Ascending aorta (tissue), 2 donors: ENCODE results near the gene KRT72. TPM values are rescaled to one million over a fixed set of nuclear protein-coding genes. Genes with fewer than 3 reads are reported as not detected.

ENCODE experiments used
- DNase-seq, 2 donors: peaks; one replicate each; pipeline ENCODE4 v3.0.0-alpha.2; 2019; ENCODE audit warnings: low spot score in 2 of 2
- H3K27ac ChIP-seq, 2 donors: fragments of 200-600 bp; sonication (generic); one replicate each; pipeline ENCODE4 v1.5.1; 2016 to 2017; ENCODE audit warnings: mild to moderate bottlenecking in 1 of 2
- H3K27me3 ChIP-seq: fragments of 200-600 bp; sonication (generic); one replicate; pipeline ENCODE4 v1.5.1; 2017
- H3K36me3 ChIP-seq, 2 donors: fragments of 200-600 bp; sonication (generic); one replicate each; pipeline ENCODE4 v1.5.1; 2016
- H3K4me1 ChIP-seq, 2 donors: fragments of 200-600 bp; sonication (generic); one replicate each; pipeline ENCODE4 v1.5.1; 2016 to 2017; ENCODE audit warnings: mild to moderate bottlenecking in 1 of 2
- H3K4me3 ChIP-seq, 2 donors: fragments of 200-600 bp; sonication (generic); one replicate each; pipeline ENCODE4 v1.5.1; 2016 to 2017; ENCODE audit warnings: mild to moderate bottlenecking in 1 of 2
- H3K9me3 ChIP-seq, 2 donors: fragments of 200-600 bp; sonication (generic); one replicate each; pipeline ENCODE4 v1.5.1; 2016
- intact Hi-C: fragments of 100-400 bp; cut with DNase I; formaldehyde crosslinking; loops from one replicate; pipeline ENCODE4 v1.15.1; 2023
- total RNA-seq: library from RNA; depleted of rRNA; stranded (reverse); fragments of >200 nt; gene quantifications from one replicate; pipeline ENCODE4 v1.1.0, GENCODE V29; 2016
- TF ChIP-seq, protein P1 (sequence below), 3 experiments: fragments of 200-600 bp in 2 of 3; fragments of 450-650 bp in 1 of 3; sonication (generic) in 2 of 3; IDR thresholded peaks; one replicate each; pipeline ENCODE4 v1.5.1; 2016 to 2019; ENCODE audit warnings: antibody characterized with exemption in 3 of 3, mild to moderate bottlenecking in 1 of 3, moderate library complexity in 1 of 3

The KRT72 gene
- total RNA-seq, 1 donor from 2014 or later = not detected

DNA sequence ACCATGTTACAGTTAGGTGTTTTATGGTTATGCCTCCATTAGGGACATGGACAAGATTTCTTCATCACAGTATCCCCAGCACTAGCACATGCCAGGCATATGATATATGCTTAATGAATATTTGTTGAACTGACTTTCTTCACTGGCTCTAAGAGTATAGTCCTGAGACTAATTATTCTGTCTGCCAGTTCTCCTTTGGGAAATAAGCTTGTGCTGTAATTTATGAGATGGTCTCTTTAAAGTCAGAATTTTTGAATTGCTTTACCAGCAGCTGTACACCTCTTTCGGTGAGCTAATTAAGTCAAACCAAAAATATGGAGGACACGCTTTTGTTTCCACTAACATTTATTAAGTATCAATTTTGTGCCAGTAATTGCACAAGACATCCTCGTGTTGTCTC is 4.8 kb upstream of the KRT72 start:
- intact Hi-C loops = no loop called here
- Histone ChIP-seq H3K4me3 (no peak overlapping the region), H3K4me1 (no peaks in the 10 kb centered on the region), H3K27ac (no peak overlapping the region), H3K9me3 (no peaks in the 10 kb centered on the region), H3K27me3 (peaks cover 2% of the 10 kb centered on the region), H3K36me3 (no peaks in the 10 kb centered on the region)
- no peak for DNase-seq
- TF ChIP-seq, protein P1, sequence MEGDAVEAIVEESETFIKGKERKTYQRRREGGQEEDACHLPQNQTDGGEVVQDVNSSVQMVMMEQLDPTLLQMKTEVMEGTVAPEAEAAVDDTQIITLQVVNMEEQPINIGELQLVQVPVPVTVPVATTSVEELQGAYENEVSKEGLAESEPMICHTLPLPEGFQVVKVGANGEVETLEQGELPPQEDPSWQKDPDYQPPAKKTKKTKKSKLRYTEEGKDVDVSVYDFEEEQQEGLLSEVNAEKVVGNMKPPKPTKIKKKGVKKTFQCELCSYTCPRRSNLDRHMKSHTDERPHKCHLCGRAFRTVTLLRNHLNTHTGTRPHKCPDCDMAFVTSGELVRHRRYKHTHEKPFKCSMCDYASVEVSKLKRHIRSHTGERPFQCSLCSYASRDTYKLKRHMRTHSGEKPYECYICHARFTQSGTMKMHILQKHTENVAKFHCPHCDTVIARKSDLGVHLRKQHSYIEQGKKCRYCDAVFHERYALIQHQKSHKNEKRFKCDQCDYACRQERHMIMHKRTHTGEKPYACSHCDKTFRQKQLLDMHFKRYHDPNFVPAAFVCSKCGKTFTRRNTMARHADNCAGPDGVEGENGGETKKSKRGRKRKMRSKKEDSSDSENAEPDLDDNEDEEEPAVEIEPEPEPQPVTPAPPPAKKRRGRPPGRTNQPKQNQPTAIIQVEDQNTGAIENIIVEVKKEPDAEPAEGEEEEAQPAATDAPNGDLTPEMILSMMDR (IDR thresholded peaks at IDR 0.05) = no peak

DNA sequence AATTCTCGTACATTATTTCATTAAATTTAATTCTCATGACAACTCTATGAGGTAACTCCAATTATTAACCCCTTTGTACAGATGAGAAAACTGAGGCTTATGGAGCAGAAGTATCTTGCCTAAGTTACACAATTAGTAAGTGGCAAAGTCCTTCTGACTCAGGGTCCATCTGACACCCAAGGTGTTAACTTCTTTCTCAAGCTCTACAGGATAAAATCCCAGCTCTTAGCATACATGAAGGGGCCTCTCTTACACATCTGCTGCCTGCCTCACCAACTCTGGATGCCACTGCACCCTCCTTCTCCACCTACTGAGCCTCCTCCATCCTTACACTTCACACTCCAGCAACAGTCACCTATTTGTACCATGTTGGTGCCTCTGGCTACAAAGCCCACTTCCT is 4.3 kb upstream of the KRT72 start:
- no peak for DNase-seq
- Histone ChIP-seq H3K4me3 (no peak overlapping the region), H3K4me1 (no peaks in the 10 kb centered on the region), H3K27me3 (peaks cover 6% of the 10 kb centered on the region), H3K9me3 (no peaks in the 10 kb centered on the region), H3K36me3 (no peaks in the 10 kb centered on the region), H3K27ac (no peak overlapping the region)
- intact Hi-C loops = no loop called here
- TF ChIP-seq, protein P1 (IDR thresholded peaks at IDR 0.05) = no peak

DNA sequence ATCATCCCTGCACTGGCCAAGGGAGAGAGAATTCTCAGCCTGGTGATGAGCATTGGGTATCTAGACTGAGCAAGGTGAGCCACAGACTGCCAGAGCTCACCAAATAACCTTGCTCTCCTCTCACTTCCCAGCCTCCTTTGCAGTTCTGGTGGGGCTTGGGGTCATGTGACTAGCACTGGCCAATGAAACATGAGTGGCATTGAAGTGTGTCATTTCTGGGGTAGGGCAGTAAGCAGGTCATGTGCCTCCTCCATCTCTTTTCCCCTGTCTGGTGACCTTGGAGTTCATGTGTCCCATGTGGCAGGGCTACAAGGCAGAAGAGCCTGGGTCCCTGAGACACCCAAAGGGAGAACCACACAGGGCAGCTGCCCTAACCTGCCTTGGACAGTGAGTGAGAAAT is 3.6 kb upstream of the KRT72 start:
- no peak overlapping the region for H3K4me3 ChIP-seq
- H3K27ac ChIP-seq = no peak overlapping the region
- H3K4me1 ChIP-seq = no peaks in the 10 kb centered on the region
- TF ChIP-seq, protein P1 (IDR thresholded peaks at IDR 0.05) = no peak
- peaks cover 6% of the 10 kb centered on the region for H3K27me3 ChIP-seq
- intact Hi-C loops = no loop called here
- no peak for DNase-seq
- no peaks in the 10 kb centered on the region for H3K9me3 ChIP-seq
- H3K36me3 ChIP-seq = no peaks in the 10 kb centered on the region

DNA sequence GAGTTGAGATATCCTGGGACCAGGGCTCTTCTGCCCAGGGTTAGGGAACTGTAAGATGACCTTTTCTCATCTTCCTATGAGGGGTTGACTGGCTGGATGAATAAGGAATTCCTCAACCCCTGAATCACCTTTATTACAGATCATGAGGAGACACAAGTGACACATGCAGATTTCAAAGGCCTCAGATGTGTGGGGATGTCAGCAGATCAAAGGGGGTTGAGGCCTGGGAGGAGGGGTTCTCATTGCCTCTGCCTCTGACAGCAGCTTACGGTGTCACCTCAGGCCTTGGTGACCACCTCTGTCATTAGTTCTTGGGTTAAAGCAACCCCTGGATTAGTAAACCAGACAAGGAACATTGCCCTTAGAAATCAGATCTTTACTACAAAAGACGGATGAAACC is 2.1 kb upstream of the KRT72 start:
- intact Hi-C loops = no loop called here
- no peak for DNase-seq
- no peaks in the 10 kb centered on the region for H3K4me1 ChIP-seq
- H3K4me3 ChIP-seq = no peak overlapping the region
- TF ChIP-seq, protein P1 (IDR thresholded peaks at IDR 0.05) = no peak
- peaks cover 6% of the 10 kb centered on the region for H3K27me3 ChIP-seq
- H3K36me3 ChIP-seq = no peaks in the 10 kb centered on the region
- no peaks in the 10 kb centered on the region for H3K9me3 ChIP-seq
- H3K27ac ChIP-seq = no peak overlapping the region

DNA sequence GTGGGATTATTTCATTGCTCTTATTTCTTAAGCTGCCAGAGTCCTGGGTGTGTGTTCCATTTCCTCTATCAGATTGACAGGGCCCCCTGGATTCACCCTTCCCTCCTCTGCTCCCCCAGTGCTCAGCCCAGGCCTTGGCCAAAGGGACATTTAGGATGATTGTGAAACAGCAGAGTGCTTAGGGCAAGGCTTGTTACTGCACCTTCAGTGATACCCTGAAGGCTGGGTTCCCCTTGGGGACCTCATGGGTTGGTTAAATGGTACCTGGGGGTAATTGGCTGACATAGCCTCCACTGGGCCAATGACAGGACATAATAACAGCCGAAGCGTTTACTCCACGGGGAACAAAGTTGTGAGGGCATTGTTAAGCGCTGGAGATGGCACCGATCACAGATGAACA is 1.3 kb upstream of the KRT72 start:
- intact Hi-C loops = no loop called here
- TF ChIP-seq, protein P1 (IDR thresholded peaks at IDR 0.05) = no peak
- Histone ChIP-seq H3K27me3 (peaks cover 6% of the 10 kb centered on the region), H3K36me3 (no peaks in the 10 kb centered on the region), H3K9me3 (no peaks in the 10 kb centered on the region), H3K4me3 (no peak overlapping the region), H3K27ac (no peak overlapping the region), H3K4me1 (no peaks in the 10 kb centered on the region)
- DNase-seq = no peak

DNA sequence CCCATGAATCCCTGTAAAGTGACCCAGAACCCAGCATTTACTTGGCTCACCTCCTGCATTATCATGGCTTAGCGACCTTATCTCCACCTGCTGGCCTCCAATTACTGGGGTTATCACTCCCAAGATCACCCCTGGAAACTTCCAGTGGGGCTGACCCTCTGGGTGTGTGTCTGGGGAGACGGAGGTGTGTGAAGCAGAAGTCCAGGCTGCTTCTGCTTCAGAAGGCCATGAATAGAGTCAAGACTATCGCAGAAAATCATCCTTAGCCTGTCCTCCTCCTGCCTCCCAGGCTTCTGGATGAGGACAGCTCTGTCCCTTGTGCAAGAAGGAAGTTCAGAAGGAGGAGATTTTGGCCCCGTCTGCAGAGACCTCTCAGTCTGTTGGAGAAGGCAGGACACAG is 408 bp upstream of the KRT72 start:
- intact Hi-C loops = no loop called here
- TF ChIP-seq, protein P1 (IDR thresholded peaks at IDR 0.05) = no peak
- H3K4me1 ChIP-seq = no peaks in the 10 kb centered on the region
- H3K9me3 ChIP-seq = no peaks in the 10 kb centered on the region
- H3K27ac ChIP-seq = no peak overlapping the region
- peaks cover 6% of the 10 kb centered on the region for H3K27me3 ChIP-seq
- no peaks in the 10 kb centered on the region for H3K36me3 ChIP-seq
- DNase-seq = no peak
- H3K4me3 ChIP-seq = no peak overlapping the region
